ENCODE data around the gene ATG16L1.

ATG16L1 gene

DNA sequence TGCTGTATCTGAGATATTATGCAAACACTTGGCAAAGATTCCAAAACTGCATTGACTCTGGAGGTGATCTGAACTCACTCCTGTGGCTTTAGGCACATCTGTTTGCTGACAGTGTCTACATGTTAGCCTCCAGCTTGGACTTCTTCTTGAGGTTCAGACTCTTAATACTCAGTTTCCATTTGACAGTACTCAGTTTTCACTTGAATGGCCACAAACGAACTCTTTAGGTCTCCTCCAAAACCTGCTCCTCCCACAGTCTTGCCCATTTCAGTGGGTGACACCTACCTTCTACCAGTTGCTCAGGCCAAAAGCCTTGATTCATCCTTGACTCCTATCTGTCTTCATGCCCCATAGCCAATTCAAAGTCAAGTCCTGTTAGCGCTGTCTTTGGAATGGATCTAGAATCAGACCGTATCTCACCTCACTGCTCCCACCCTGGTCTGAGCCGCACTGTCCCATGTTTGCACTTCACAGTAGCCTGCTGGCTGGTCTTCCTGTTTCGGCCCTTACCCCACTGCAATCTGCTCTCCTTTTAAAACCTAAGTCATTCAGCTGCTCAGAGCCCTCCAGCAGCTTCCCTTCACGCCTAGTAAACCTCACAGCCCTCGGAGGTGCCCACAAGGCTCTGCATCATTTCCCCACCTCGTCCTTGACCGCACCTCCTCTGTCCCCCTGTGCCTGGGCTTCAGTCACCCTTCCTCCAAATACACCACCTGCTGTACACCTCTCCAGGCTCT lies 10.5 kb downstream of the ATG16L1 start:
- DNase-seq = no peak

DNA sequence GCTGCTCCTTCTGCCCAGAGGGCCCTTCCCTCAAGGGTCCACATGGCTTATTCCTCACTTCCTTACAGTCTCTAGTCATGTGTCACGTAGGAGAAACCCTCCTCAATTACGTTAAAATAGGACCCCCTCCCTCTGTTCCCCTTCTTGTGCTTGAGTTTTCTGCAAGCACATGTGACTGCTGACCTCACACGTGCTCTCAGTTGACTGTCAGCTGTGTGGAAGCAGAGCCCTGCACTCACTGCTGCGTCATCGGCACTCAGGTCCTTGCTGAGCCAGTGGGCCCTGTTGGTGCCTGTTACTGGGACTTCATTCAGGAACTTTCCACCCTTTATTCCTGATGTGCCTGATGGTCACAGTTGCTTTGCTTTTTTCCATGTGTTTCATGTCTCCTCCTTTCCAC lies 11.1 kb downstream of the ATG16L1 start:
- DNase-seq = no peak

DNA sequence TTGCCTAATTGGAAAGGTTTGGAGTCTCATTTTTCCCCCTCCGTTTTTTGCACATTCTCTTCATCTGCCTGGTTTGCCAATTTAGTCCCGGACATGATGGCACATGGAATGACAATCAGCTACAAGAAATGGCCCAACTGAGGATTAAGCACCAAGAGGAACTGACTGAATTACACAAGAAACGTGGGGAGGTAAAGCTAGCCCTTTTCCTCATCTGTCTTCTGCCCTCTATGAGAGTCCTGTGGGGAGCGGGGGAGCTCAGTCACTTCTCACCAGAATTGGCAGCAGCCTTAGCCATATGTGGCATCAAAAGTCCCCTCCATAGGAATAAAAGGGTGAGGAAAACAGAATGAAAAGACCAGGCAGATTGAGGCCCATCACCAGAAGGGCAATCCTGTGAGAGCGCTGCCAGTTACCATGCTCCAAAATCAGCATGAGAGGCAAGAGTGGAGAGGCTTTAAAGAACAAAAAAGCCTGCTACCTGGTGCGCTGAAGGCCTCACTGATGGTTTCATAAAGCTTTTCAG lies 11.6 kb downstream of the ATG16L1 start:
- DNase-seq = no peak

DNA sequence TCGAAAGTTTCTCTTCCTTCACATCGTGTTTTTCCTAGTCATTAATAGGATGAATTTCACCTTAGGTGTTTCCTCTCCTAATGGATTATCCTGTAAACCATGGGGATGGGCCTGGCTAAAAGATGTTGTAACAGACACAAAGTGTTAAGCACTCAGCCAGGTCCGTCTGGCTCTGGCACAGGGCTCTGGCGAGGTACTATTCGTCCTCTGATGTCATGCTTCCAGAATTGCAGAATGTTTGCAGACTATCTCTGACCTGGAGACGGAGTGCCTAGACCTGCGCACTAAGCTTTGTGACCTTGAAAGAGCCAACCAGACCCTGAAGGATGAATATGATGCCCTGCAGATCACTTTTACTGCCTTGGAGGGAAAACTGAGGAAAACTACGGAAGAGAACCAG lies 13.2 kb downstream of the ATG16L1 start:
- DNase-seq = no peak

DNA sequence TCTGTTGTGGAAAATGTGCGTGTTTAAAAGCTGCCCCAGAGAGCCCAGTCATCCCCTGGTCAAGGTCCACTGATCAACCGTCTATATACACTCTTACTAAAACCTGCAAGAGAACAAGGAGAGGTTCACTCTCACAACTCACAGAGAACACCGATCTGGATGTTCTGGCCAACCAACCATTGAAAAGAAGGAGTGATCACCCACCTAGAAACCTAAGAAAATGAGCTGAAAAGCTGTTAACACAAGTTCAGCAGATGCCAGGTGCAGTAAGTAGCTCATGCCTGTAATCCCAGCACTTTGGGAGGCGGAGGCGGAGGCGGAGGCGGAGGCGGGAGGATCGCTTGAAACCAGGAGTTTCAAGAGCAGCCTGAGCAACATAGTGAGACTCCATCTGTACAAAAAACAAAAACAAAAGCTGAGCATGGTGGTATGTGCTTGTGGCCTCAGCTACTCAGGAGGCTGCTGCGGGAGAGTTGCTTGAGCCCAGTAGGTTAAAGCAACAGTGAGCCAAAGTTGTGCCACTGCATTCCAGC lies 14.5 kb downstream of the ATG16L1 start:
- DNase-seq = no peak

DNA sequence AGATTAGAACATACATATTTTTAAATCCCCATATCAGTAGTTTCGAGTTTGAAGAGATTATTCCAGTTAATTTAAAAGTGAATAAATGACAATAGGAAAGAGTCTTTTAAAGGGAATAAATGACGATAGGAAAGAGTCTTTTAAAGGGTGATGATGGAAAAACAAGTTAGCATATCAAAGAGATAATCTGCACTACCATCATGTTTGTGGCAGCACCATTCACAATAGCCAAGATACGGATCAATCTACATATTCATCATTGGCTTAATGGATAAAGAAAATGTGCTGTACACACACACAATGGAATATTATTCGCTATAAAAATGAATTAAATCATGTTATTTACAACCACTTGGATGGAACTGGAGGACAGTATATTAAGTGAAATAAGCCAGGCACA lies 15.0 kb downstream of the ATG16L1 start:
- DNase-seq = no peak

DNA sequence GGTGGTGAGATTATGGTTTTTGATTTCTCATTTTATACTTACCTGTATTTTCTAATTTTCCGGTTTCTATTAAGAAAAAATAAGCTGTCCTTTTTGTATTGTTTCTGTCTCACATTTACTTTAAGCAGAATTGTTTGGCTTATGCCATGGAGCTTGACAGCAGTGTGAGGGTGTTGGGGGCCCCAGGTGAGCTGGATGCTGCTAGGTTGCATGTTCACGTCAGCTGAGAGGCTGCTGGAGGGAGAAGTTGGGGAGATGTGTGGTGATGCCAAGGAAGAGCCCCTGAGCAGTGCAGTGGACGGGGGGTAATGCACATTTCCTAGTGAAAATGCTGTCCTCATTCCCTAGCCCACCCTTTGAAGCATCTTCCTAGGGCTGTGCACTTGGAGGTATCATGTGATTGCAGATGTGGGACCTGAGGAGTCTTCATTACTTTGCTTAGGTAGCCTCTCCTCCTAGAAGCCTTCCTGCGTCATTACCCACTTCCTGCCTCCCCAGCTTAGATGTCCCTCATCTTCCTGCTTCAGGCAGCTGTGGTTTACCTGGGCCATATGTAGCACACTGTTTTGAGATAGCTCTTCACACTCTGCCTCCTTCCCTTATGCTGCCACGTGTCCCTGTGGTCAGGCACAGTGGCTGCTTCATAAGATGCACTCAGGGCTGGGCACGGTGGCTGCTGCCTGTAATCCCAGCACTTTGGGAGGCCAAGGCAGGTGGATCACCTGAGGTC lies 16.2 kb downstream of the ATG16L1 start:
- DNase-seq = peak; percentile 67

DNA sequence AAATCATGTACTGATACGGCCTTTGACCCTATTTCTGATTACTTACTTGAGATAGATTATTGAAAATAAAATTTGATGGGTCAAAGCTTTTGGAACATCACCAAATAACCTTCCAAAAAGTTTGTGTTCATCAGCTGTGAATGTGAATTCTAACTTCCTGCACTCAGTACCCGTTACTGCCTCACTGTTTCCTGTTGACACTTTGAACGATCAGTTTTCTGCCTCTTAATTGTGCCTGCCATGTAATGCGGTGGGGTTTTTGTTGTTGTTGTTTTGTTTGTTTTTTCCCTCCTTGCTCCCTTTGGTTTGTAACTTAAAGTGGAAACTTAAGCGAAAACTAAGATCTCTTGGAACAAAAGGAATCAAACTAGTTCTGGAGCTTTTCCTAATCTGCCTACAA lies 18.9 kb downstream of the ATG16L1 start:
- no peak for DNase-seq

DNA sequence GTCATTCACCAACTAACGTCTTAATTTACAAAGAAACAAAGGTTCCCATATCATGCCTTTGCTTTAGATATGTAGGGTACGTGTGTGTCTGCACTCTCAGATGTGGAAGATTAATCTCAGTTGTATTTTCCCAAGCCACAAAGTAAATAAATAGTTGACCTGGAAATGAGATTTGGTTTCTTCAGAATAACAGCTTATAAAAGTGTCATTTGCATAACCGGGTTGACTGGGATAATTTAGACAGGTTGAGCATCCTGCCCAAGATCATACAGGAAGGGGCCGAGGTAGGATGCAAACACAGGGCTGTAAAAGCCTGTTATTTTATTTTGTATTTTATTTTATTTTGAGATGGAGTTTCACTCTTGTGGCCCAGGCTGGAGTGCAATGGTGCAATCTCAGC lies 19.5 kb downstream of the ATG16L1 start:
- no peak for DNase-seq

DNA sequence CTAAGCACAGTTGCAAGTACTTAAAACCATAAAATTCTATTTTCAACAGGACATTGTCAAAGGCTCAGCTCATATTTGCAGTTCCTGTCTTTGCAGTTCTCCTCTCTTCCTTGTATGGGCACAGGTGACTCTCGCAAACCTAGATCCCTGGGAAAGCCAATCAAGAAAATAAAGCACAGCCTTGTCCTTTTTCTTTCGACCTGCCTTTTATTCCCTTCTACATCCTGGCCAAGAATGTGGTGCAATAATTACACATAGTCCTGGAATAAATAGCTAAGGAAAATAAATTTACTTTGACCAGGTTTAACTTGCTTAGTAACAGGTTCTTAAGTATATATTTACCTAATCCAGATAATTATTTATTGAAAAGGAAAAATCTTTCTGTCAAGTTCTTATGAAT lies 20.2 kb downstream of the ATG16L1 start:
- no peak for DNase-seq

DNA sequence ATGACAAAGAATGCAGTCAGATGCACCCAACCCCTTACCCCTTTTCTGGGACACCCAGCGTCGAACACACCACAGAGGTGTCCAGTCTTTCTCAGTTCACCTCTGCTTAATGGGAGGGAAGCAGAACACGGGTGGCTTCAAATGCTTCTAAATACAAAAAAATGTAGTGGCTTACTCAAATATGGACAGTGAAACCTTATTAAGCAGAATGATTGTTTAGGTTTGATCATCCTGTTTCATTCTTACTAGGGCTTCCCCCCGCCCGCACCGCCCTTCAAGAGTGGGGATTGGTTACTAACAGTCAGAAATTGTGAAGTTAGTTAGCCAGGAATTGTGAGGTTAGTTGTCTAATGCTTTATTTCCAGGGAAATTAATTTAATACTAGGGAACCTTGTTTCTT lies 21.6 kb downstream of the ATG16L1 start:
- peak; percentile 22 for DNase-seq

DNA sequence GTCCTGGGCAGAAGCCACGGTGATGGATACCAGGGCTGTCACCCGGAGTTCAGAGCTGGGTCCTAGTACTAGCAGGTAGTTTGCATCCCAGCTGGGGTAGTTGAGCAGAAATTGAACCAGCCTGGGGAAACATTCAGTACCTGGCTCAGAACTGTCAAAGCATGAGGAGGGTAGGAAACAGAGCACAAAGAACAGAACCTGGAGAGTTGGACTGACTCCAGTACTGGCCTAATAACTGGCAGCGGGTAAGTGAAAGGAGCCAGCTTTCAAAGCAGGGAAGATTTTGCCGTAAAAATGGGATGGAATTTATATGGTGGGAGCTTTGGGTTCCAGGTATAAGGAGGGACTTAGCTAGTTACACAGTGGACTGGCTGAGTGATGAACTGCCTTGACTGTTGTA lies 23.8 kb downstream of the ATG16L1 start:
- no peak for DNase-seq

DNA sequence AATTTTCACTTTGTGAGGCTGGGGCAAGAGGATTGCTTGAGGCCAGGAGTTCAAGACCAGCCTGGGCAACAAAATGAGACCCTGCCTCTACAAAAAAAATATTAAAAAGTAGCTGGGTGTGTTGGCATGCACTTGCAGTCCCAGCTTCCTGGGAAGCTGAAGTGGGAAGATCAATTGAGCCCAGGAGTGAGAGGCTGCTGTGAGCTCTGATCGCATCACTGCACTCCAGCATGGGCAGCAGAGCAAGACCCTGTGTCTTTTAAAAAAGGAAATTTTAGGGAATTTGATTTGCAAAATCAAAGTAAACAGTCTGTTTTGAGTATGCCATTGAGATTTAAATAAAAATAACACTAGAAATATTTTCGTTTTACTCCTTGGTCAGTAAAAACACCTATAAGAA lies 27.4 kb downstream of the ATG16L1 start:
- DNase-seq = no peak

DNA sequence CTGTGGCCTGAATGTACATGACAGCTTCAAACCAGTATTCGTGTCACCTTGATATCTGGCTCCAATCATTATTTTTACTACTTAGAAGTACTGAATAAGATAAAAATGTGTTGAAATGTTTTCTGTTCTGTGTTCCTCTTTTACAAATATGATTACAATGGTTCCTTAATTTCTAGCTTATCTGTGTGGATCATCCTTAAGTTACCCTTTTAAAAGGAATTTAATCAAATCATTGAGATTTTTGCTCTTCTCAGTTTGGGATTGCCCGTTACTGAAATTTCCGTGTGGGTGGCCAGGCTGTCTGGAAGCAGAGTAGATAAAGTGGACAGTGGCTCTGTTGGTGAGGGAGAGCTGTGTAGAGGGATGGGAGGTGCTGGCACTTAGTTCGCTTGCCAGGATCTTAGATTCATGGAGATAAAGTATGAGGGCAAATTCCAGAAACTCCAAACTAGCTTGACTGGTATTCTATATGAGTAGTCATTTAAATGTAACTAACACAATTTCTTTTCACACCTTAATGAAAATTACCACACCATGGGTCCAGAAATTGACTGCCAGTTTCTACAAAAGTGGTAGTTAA lies 28.7 kb downstream of the ATG16L1 start:
- no peak for DNase-seq

DNA sequence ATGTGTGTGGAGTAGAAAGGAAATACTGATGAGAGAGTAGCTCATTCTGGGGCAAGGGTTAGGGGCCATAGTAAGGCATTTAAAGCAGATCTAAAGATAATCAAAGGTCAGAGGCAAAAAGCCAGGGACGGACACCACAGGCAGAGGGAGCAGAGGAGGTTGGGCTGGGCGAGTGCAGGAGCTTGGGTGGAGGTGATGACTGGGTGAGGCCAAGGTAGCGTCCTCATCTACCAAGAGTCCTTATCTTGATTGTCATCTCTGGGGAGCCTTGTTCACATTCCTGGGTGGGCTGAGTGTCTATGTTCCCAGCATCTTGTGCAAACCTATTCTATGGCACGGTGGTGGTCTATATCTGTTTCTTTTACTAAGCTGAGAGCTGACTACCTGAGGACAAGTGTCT lies 30.1 kb downstream of the ATG16L1 start:
- no peak for DNase-seq

DNA sequence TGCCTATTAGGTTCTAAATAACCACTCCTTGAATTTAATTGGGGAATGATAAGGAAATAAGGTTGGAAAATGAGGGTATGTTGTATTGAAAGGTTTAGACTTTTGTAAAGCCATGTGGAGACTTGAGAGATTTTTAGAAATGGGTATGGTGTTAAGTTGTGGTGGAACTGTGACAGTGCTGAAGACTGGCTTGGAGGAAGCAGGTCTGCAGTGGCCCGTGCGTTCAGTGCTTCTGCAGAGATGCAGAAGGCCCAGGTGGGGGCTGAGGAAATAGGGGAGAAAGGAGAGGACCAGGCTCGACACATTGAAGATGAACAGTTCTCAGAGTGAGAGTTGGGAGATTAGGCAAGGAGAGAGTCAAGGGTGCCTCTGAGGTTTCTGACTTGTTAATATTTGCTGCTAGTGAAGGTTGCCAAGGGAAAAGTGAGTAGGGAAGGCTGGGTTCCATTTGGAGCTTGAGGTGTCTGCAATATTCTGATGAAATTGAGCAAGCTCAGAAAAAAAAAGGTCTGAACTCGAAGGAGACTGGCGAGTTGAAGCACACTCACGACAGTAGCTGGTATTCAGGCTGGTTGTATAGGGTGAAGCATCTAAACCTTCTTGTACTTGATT lies 30.6 kb downstream of the ATG16L1 start:
- no peak for DNase-seq

DNA sequence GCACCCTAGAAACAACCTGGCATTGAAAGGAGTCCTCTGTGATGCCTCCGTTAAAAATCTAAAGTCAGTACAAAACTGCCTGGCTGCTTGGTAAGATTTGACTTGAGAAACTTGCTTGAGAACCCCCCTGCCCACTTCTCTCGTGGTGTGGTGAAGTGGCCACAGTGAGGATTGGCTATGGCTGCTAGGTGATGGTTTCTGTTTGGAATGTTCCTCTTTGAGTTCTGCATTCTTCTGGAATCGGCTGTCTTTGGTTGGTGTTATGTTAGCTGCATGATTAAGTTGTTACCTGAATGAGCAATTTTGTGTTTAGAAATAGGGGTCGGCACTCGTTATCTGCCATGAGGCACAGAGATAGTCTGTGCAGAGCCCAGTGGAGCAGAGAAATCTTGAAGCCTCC lies 34.4 kb downstream of the ATG16L1 start:
- no peak for DNase-seq

DNA sequence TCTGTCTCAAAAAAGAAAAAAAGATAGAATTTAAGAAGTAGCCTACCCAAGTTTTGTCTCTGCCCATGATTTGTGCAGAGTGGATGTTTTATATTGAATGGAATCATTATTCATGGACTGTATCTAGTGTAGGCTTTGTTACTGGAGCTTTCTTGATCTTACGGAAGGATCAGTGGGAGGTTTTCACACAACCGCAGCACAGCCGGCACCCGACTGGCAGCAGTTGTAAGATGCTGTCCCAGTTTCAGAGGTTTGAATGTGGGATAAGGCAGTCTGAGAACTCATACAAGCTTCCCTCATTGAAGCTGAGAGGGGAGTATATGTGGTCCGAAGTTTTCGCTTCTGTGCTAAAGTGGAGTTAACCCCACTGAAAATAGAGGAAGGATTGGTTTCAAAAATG lies 36.4 kb downstream of the ATG16L1 start:
- DNase-seq = no peak

DNA sequence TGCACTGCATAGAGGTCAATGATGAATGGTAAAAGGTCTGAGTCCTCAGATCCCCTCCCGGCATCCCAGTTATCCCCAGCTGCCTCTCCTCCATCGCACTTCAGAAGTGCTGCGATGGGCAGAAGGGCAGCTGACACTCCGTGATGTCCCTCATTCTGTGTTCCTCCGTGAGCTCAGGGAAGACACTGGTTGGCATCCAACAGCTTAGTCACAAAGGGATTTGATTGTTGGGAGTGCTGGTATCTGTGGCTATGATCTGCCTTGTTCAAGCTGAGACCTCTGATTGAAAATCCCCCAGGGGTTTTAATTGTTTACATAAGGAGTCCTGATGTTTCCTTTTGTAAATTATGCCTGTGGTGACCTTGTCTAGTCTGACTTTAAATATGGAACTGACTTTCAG lies 37.2 kb downstream of the ATG16L1 start:
- no peak for DNase-seq

DNA sequence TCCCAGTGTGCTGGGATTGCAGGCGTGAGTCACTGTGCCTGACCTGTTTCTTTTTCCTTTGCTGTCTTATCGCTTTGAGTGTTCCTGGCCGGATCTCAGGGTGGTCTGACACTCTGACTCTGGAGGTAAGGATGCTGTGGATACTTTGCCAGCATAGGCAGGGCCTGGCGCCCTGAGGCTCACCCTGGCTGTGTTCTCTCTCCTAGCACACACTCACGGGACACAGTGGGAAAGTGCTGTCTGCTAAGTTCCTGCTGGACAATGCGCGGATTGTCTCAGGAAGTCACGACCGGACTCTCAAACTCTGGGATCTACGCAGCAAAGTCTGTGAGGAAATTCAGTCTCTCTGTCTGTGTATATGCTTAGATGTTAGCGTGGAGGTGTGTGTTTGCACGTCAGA lies 38.2 kb downstream of the ATG16L1 start:
- DNase-seq = no peak

DNA sequence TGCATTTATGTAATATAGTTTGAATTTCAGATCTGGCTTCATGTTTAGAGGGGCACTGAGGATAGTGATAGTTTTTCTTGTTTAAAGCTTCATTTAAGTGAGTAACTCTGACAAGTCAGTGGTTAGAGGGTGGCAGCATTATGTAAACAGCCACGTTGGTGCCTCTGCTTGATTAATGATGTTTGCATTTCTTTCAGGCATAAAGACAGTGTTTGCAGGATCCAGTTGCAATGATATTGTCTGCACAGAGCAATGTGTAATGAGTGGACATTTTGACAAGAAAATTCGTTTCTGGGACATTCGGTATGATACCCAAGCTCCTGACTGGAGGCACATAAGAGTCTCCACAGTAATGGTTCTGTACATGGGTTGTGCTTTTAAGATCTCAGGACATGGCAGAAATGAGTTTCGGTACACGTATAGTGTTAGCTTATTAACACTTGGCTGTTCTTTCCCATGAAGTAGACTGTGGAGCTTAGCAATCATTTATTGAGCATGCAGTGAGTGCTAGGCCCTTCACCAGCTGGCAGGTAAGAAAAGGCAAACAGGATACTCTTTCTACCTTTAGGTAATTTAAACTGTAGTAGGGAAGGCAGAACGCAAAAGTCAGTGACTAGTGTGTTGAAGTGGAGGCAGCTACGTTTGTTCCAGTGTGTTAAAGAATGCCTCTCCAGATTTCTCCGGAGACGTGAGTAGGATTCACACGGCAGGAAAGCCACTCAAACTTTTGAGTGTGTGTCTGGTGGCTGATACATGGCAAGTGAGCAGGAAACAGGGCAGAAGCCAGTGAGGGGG lies 38.8 kb downstream of the ATG16L1 start:
- DNase-seq = no peak

DNA sequence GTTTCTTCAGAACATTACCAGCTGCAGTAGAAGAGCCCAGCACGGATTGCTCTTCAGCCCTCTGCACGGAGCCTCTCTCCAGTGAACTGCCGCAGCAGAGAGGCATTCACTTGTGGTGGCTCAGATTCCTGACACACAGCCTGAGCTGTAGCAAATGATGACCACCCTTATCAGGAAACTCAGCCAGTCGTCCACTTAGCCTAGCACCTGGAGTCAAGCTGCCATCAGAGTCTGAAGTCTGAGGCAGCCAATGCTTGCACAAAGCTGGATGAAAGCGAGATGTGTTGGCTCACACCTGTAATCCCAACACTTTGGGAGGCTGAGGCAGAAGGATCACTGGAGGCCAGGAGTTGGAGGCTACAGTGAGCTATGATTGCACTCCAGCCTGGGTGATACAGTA lies 44.4 kb downstream of the ATG16L1 start:
- no peak for DNase-seq

DNA sequence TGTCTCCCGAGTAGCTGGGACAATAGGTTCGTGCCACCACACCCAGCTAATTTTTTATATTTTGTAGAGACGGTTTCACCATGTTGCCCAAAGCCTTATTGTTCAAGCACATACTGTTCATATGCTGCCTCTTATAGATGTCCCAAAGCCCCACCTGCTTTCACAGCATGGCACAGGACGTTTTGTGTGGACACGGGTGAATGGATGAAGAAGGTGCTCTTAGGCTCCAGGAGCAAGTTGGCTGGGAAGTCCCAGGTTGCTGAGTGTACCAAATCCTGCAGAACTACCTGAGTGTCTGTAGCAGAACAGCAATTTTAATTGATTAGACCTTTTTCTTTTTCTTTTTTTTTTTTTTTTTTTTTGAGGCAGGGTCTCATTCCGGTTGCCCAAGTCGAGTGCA lies 45.6 kb downstream of the ATG16L1 start:
- DNase-seq = no peak
